Measurements from ENCODE around the gene CASS4.

The CASS4 gene

DNA sequence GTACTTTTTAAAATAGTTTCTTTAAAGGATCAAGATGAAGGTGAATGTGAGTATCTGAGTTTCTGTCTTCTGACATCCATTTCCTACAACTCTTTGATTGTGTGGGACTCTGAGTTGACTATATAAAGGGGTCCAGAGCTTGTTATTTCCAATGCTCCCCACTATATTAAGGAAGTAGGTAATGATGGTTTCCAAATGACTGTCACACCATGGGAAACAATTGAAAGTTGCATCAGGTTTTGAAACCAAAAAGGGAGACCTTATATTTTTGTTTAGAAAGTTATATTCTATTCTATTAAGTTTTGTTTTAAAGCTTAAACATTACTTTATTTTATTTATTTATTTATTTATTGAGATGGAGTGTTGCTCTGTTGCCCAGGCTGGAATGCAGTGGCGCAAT is 11.2 kb downstream of the CASS4 start:
- DNase-seq (ENCODE audit: low spot score): no peak

DNA sequence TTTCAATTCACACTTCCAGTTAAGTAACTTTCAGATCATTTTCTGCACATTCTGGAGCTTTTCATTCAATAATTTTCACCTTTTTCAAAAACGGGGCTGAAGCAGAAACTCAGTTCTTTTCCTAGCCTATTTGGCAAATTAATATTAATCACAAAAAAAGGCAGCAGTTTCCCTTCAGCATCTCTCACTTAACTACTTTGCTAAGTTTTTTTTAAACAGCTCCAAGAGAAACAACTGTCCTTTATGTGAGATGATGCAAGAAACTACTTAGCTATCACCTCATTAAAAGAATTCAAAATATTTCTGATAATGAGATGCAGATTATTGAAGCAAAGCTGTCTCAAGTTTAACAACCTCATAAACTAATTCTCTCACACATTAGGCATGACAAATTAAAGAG is 11.8 kb downstream of the CASS4 start:
- no peak for DNase-seq (ENCODE audit: low spot score)

DNA sequence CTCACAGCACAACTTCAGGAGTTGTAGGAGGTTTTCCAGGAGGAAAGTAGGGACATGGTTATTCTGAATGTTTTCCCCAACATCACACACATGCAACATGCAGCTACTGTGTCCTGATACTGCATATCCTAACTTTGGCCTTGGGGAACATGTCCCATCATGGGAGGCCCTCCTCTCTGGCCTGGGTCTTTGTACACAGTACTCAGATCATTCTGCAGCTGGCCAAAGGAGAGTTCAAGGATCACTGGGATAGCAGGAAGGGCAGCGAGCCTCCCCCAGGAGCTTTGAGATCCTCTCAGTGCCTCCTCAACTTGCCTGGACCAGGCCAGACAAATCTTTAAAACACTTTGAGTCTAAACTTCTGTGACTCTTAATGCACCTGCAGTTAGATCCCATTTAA is 12.9 kb downstream of the CASS4 start:
- no peak for DNase-seq (ENCODE audit: low spot score)

DNA sequence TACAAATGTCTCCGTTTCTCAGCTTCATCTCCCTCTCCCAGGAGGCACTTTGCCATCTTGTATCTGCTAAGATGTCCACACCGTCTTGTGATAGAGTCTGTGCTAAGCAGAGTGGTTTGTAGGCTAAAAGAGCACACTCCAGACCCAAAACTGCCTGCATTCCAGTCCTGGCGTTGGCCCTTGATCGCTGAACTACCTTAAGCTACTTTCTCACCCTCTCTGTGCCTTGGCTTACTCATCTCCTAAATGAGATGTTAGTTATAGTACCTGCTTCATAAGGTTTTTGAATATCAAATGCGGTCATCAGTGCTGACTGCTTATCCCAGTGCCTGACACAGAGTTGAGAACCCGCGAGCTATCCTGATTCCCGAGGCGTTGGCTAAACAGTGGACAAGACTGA is 14.0 kb downstream of the CASS4 start:
- no peak for DNase-seq (ENCODE audit: low spot score)

DNA sequence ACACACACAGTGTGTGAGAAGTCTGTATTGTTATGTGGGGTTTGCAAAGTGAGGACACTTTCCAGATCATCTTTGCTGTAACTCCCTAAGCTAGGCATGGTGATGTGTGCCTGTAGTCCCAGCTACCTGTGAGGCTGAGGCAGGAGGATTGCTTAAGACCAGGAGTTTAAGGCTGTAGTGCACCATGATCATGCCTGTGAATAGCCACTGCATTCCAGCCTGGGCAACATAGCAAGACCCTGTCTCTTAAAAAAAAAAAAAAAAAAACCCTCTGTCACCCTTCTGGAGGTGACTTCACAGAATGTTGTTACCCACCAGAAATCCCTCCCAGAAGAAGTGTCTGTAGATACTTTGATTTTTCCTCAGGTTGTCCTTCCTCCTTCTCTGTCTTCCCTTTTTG is 14.9 kb downstream of the CASS4 start:
- DNase-seq (ENCODE audit: low spot score): no peak

DNA sequence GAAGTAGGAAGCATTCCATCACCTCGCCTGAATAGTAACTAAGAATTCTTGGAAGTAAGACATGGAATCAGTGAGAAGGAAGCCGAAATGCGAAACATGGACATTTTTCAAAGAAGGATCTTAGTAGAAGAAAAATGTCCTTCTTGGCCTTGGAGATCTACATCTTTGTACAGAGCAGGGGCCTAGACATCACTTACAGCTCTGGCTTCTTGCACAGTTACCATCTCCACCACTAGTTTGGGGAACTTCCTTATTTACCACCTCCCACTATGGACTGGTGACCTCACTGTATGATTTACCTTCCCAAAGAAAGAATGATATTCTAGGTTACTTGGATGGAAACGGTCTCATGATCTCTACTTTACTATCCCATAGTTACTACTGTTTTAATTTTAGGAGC is 15.7 kb downstream of the CASS4 start:
- DNase-seq (ENCODE audit: low spot score): no peak

DNA sequence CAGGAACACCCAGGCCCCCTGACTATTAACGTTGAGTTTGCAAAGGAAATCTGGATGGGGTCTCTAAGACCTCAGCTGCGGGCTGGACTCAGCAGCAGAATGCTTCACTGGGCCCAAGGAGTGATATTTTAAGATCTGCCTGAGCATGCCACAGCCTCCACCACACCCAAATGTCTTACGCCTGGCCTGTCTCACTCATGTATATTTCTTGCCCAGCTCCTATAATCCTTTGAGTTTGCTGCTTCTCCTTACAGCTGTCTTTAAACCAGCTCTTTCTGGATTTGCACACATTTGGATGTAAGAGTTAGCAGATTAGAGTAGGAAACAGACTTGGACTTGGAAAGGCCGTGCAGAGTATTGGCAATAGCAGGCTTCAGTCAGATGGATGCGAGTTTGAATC is 16.4 kb downstream of the CASS4 start:
- DNase-seq (ENCODE audit: low spot score): no peak

DNA sequence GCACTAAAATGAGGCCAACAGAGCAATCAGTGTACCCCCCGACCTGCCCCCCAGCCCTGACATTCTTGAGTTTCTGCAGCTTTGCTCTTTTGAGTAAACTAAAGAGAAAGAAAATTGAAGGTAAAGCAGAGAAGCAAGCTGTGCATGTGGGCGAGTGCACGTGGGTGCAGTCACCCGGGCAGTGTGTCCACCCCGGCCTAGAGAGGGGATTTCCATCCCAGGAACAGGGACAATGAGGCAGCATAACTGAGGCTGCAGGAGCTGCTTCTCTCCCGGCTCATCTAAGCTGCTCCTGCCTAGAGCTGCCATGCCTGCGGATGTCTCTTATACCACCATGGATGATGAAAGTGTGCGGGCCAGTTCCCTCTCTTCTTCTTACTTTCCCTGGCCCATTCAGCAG is 16.8 kb downstream of the CASS4 start:
- no peak for DNase-seq (ENCODE audit: low spot score)

DNA sequence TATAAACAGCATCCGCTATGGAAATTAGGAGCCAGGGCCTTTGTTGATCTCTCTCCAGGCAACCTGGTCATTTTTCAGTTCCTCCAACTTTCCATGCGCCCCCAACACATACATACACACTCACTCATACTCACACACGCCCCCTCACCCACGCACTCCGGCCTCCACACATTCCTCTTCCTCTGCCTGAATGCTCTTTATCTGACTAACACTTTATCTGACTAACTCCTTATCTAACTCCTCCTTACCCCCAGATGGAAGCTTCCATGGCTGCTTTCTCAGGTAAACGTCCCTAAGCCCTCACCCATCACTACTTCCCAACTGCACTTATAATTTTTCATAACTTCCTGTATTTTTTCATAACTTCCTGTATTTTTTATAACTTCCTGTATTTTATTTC is 17.4 kb downstream of the CASS4 start:
- no peak for DNase-seq (ENCODE audit: low spot score)

DNA sequence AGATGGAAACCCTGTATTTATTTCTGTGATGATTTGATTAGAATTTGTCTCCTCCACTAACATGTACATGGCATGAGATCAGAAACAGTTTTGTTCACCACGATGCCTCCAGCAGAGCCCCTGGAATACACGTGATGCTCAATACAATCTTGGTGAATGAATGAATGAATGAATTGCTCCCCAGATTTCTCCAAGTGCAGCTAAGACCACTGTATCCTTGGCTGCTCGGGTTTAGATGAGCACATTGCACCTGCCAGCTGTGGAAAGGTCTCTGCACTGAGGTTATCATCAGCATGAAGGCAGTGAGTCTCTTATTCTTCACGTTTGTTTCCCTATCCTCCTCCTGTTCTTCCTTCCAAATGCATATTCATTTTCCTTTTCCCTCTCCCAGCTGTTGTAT is 17.9 kb downstream of the CASS4 start:
- no peak for DNase-seq (ENCODE audit: low spot score)

DNA sequence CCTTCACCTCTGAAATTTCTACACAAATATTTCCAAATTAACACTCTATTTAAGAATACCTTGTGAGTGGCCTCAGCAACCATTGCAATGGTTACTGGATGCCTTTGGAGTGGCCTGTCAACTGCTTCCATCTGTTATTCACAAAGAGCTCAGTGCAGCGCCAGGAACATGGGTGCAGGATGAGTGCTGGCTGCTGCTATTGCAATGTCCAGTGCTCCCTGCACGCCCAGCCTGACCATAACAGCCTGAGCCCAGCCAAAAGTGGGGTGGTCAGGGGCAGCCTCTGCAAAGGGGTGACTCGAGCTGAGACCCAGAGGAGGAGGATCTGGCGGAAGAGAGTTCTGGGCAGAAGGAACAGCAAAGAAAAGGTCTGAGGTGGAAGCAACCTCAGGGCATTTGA is 18.4 kb downstream of the CASS4 start:
- DNase-seq (ENCODE audit: low spot score): no peak

DNA sequence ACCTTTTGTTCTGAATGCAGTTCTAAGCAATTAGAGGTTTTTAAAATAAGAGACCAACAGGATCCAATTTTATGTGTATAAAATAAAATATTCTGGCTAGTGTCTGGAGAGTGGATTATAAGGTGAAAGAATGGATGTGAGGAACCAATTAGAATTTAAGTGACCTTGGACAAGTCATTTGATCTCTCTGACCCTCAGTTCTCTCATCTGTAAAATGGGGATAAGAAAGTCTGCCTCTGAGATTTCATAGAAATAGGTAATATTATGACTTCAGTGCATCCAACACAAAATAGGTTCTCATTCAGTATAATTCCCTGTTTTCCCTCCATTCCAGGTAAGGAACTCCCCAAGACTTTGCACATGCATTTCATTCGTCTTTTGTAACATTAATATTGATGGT is 18.9 kb downstream of the CASS4 start:
- no peak for DNase-seq (ENCODE audit: low spot score)

DNA sequence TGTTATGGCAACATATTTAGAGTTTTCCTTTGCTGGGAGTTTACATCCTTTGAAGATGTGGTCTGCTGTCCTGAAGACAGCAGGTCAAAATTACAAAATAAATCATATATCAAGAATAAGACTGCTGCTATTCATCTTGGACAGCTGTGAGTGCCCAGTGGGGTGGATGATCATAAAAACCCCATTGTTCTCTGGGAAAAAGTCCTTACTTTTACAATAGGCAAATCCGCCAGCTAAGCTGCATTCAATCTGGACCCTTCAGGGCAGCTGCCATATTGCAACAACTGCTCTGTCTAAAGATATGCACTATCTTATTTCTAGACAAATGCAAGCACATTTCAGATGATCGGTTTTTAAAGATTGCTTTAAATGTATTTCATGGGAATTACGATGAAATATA is 19.4 kb downstream of the CASS4 start:
- no peak for DNase-seq (ENCODE audit: low spot score)

DNA sequence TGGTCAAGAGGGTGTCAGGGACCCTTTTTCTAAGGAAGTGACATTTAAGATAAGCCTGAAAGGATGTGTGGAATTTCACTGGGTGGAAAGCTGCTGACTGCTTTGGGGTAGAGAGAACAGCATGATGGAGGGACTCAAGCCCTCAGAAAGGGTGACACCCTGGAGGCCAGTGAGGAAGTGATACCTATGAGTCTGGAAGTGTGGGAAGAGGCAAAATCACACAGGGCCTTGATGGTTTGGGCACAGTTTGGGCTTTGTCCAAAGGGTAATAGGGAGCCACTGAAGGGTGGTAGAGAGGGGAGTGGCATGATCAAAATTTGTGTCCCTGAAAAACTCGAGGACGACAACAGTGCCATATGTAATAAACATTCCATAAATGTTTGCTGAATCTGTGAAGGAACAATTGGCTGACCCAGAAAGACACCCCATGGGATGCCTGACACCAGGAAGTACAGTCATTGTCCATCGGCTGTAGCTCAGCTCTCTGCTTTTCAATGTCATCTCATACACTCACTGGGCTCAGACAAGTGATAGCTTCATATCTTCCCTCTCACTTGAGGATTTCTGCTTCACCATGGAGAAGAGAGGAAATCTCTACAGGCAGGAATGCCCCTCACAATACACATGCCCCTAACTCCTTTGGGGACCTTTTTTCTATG is 21.3 kb downstream of the CASS4 start:
- no peak for DNase-seq (ENCODE audit: low spot score)

DNA sequence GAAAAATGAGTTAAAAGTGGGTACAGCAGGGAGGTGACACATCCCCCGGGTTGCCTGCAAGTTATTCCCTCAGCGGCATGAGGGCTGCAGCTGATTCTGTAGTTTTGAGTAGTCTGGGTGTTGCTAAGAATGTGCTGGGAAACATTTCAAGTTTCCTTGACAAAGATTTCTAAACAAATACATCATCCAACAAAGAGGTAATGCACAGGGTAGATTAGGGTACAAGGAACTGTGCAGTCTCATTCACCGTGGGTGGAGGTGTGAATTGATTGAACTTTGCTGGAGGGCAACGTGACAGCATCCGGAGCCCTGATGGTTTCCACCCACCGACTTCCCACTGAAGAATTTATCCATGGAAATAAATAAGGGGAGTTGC is 21.8 kb downstream of the CASS4 start:
- DNase-seq (ENCODE audit: low spot score): no peak

DNA sequence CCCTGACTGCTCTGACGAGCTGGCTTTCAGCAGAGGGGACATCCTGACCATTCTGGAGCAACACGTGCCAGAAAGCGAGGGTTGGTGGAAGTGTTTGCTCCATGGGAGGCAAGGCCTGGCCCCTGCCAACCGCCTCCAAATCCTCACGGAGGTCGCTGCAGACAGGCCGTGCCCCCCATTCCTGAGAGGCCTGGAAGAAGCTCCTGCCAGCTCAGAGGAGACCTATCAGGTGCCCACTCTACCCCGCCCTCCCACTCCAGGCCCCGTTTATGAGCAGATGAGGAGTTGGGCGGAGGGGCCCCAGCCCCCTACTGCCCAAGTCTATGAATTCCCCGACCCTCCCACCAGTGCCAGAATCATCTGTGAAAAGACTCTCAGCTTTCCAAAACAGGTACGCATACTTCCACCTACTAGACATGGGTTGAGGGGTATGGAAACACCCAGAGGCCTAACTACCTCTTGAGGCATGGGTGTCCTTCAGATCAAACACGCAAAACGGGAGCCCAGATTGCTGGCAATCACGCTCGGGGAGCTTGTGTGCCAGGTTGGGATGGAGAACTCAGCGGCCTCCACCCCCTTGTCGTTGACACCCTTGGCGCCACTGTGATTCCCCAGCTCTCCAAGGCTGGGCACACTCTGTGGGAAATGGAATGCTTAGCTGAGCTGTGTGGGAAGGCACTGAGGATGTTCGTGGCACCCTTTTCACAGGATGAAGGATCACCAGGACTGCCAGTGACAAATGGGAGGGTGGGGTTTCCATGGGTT is 25.3 kb downstream of the CASS4 start:
- no peak for DNase-seq (ENCODE audit: low spot score)

DNA sequence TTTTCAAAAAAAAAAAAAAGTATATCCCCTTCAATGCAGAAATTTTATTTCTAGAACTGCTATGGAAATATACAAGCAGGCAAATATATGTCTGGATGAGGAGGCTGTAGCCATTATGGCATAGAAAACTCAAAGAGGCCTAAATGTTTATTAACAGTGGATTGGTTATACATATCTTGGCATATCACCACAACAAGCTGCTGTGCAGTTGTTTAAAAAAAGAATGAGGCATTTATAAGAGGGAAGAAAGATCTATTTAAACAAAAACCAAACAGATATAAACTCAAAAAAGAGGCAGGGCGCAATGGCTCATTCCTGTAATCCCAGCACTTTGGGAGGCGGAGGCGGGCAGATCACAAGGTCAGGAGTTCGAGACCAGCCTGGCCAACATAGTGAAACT is 26.2 kb downstream of the CASS4 start:
- no peak for DNase-seq (ENCODE audit: low spot score)

DNA sequence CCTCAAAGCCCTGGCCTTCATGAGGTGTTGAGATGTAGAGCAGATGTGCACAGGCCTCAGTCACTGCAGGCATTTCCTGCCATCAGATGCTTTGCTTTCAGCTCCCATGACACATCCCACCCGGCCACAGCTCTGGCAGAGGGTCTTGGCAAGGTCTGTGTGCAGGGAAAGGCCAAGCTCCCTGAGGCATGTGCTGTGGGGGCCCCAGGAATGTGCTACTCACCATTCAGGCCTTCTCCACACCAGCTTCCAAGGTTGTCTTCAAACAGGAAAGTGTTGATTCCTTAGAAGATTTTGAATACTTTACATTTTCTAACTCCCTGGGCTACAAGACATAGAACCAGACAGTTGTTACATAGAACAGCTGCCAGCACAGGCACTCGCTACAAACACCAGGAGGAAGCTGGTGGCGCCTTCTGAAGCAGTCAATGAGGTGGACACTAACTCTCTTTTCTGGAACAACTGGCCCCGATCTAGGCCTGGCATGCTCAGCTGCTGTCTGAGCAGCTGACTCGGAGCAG is 27.8 kb downstream of the CASS4 start:
- DNase-seq (ENCODE audit: low spot score): no peak

DNA sequence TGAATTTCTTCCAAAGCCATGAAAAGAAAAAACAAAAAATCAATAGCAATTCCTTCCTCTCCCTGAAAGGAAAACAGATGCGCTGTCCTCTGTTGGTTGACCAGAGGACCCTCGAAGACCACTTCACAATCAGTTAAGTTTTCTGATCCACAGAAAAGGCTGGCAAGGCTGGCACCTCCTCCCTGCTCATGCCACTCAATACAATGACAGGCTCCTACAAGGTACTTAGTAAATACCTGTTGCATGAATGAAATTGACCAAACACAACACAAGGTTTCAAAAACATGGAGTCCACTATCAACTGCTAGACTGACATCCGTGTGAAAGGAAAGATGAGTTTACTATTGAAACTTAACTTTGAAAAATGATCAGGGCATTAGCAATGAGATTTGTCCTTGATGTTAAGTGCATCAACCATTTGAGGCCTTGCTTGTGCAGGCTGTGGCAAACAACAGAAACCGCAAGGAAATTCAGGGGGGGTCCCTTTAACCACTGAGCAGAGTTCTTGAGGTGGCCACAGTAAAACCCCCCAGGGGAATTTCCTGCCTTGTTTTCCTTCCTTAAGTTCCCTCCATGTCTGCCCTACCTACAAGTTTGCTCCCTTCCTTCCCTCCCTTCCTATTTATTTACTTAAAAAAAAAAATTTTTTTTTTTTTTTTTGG is 28.4 kb downstream of the CASS4 start:
- DNase-seq (ENCODE audit: low spot score): no peak

DNA sequence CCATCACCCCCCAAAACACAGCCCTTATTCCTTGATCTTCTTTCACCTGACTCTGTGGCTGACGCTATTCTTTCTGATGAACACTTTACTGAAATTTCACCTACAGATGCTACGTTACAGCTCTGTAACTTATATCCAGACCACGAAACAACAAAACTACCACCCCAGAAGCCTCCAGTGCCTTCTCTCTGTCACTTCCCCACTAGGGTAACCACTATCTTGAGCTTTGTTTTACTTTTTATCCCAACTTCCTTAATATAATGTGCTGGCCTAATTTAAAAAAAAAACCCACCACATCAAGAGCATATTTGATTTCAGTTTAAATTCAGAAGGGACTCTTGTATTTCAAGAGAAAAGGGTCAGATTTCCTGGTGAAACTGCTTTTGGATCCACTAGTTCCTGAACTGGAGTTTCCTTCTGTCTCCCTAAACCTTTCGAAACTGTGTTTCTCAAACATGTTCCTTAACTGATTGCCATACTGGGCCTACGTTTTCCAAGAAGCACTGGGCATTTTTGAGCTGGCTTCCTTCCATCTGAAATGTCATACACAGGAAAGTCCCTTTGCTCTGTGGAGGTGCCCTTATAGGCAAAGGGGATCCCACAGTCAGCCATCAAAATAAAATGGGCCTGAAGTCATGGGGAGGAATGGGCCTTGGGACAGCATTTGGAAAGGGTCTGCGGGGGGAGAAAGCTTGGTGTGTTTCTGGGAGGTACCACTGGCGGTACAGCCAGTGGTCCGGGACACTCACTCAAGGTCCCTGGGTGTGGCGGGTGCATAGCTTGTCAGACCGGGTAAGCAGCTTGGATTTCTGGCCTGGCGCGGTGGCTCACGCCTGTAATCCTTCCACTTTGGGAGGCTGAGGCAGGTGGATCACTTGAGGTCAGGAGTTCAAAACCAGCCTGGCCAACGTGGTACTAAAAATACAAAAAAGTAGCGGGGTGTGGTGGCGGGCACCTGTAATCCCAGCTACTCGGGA is 30.6 kb downstream of the CASS4 start:
- no peak for DNase-seq (ENCODE audit: low spot score)

DNA sequence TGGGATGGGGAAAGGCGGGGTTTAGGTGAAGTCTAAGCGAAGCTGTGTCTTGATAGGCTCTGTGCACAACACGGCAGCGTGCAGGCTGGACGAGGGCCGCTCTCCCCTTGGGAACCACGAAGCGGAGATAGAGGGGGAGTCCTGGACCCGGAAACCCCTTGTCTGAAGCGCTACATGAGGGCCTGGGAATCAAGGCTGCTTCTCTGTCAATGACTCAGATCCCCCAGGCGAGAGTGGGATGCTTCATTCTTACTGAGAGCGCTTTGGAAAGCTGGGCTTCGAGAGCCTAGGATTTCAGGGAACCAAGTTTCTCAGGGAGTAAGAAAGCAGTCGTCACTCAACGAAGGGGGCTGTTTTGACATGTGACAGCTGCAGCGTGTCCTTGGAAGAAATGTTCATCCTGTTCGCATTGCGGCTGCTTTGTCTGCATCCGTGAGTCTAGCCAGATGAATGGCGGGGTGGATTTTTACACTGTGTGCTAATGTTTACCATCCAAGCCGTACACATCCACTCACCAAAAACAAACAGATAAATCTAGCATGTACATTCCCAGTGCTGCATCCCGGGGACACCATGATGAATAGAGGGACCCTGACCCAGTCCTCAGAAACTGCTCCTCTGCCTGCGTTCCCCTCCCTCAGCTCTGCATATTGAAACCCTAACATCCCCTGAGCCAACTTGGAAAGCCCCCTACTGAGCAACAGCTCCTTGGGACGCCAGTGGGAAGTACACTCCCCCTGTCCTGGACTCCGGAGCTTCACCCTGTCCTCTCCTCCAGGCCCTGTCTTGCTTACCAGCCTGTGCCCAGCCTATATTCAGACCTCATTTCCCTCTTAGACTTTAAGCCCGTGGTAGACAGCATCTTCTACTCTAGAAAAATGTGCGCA is 31.8 kb downstream of the CASS4 start:
- no peak for DNase-seq (ENCODE audit: low spot score)

All from HuH-7.5 (cell line).